HAP-1 (cell line): ENCODE measurements around the gene NECTIN2.

Experiments
- DNase-seq, 2 experiments: peaks; one replicate each; pipeline ENCODE4 v3.0.0-alpha.2; 2016 to 2020; ENCODE audit warnings: low spot score in 2 of 2
- H3K27me3 ChIP-seq: fragments of 250-450 bp; sonication (Bioruptor Pico); 2 replicates; pipeline ENCODE4 v1.5.1; 2020; ENCODE audit warnings: low read depth, mild to moderate bottlenecking, moderate library complexity
- H3K36me3 ChIP-seq: fragments of 250-450 bp; sonication (Bioruptor Pico); replicated peaks from 2 replicates; pipeline ENCODE4 v1.5.1; 2020; ENCODE audit warnings: mild to moderate bottlenecking
- H3K4me1 ChIP-seq: fragments of 250-450 bp; sonication (Bioruptor Pico); 2 replicates; pipeline ENCODE4 v1.5.1; 2020; ENCODE audit warnings: mild to moderate bottlenecking
- H3K4me3 ChIP-seq: fragments of 250-450 bp; sonication (Bioruptor Pico); 2 replicates; pipeline ENCODE4 v1.5.1; 2020; ENCODE audit warnings: mild to moderate bottlenecking, moderate library complexity
- H3K9me3 ChIP-seq: fragments of 250-450 bp; sonication (Bioruptor Pico); 2 replicates; pipeline ENCODE4 v1.5.1; 2020; ENCODE audit warnings: mild to moderate bottlenecking, moderate library complexity
- in situ Hi-C: fragments of 300-500 bp; cut with MboI; formaldehyde crosslinking; loops from 3 replicates; pipeline ENCODE4 v1.14.3; 2020; ENCODE audit warnings: low sequenced_read_pairs, inconsistent platforms, mixed read lengths

Gene NECTIN2

GRCh38 chr19:44810234-44811121, 35.6 kb upstream of the NECTIN2 start:
- in situ Hi-C loops, result no loop called here
- no peak for DNase-seq
- Histone ChIP-seq H3K9me3 (no peaks in the 10 kb centered on the region), H3K36me3 (peaks cover 10% of the 10 kb centered on the region), H3K27me3 (no peaks in the 10 kb centered on the region), H3K4me1 (peaks cover 24% of the 10 kb centered on the region), H3K4me3 (no peak overlapping the region)

GRCh38 chr19:44811122-44811419, 35.0 kb upstream of the NECTIN2 start:
- in situ Hi-C loops, result no loop called here
- Histone ChIP-seq H3K4me1 (peaks cover 23% of the 10 kb centered on the region), H3K27me3 (no peaks in the 10 kb centered on the region), H3K4me3 (no peak overlapping the region), H3K36me3 (peaks cover 10% of the 10 kb centered on the region), H3K9me3 (no peaks in the 10 kb centered on the region)
- DNase-seq, result no peak

- in situ Hi-C loops, result no loop called here
- H3K4me3 ChIP-seq, result no peak overlapping the region
- no peak for DNase-seq
- peaks cover 10% of the 10 kb centered on the region for H3K36me3 ChIP-seq
- H3K27me3 ChIP-seq, result no peaks in the 10 kb centered on the region
- no peaks in the 10 kb centered on the region for H3K9me3 ChIP-seq
- H3K4me1 ChIP-seq, result peaks cover 13% of the 10 kb centered on the region
Measured at GRCh38 chr19:44812142-44812718, 33.9 kb upstream of the NECTIN2 start.

GRCh38 chr19:44813070-44813840, 32.8 kb upstream of the NECTIN2 start:
- no peaks in the 10 kb centered on the region for H3K27me3 ChIP-seq
- DNase-seq, result no peak
- H3K4me3 ChIP-seq, result no peak overlapping the region
- peaks cover 13% of the 10 kb centered on the region for H3K4me1 ChIP-seq
- peaks cover 10% of the 10 kb centered on the region for H3K36me3 ChIP-seq
- no peaks in the 10 kb centered on the region for H3K9me3 ChIP-seq
- in situ Hi-C loops, result no loop called here

- in situ Hi-C loops, result no loop called here
- no peak overlapping the region for H3K4me3 ChIP-seq
- H3K9me3 ChIP-seq, result no peaks in the 10 kb centered on the region
- no peaks in the 10 kb centered on the region for H3K27me3 ChIP-seq
- H3K36me3 ChIP-seq, result peaks cover 10% of the 10 kb centered on the region
- H3K4me1 ChIP-seq, result peaks cover 9% of the 10 kb centered on the region
- no peak for DNase-seq
Measured at GRCh38 chr19:44813841-44814470, 32.1 kb upstream of the NECTIN2 start.

GRCh38 chr19:44814517-44814916, 31.6 kb upstream of the NECTIN2 start:
- no peak for DNase-seq
- Histone ChIP-seq H3K27me3 (no peaks in the 10 kb centered on the region), H3K4me3 (no peak overlapping the region), H3K9me3 (no peaks in the 10 kb centered on the region), H3K36me3 (peaks cover 10% of the 10 kb centered on the region), H3K4me1 (peaks cover 5% of the 10 kb centered on the region)
- in situ Hi-C loops, result no loop called here

GRCh38 chr19:44816301-44816700, 29.8 kb upstream of the NECTIN2 start:
- no peak for DNase-seq
- H3K9me3 ChIP-seq, result no peaks in the 10 kb centered on the region
- H3K4me1 ChIP-seq, result no peaks in the 10 kb centered on the region
- in situ Hi-C loops, result no loop called here
- no peaks in the 10 kb centered on the region for H3K27me3 ChIP-seq
- peaks cover 10% of the 10 kb centered on the region for H3K36me3 ChIP-seq
- no peak overlapping the region for H3K4me3 ChIP-seq

- DNase-seq, result no peak
- H3K4me3 ChIP-seq, result no peak overlapping the region
- peaks cover 10% of the 10 kb centered on the region for H3K36me3 ChIP-seq
- in situ Hi-C loops, result no loop called here
- H3K4me1 ChIP-seq, result no peaks in the 10 kb centered on the region
- no peaks in the 10 kb centered on the region for H3K27me3 ChIP-seq
- H3K9me3 ChIP-seq, result no peaks in the 10 kb centered on the region
Measured at GRCh38 chr19:44817725-44818465, 28.2 kb upstream of the NECTIN2 start.

- Histone ChIP-seq H3K4me1 (no peaks in the 10 kb centered on the region), H3K36me3 (peaks cover 3% of the 10 kb centered on the region), H3K4me3 (no peak overlapping the region), H3K9me3 (no peaks in the 10 kb centered on the region), H3K27me3 (no peaks in the 10 kb centered on the region)
- in situ Hi-C loops, result no loop called here
- no peak for DNase-seq
Measured at GRCh38 chr19:44818466-44819031, 27.5 kb upstream of the NECTIN2 start.

GRCh38 chr19:44819246-44819832, 26.8 kb upstream of the NECTIN2 start:
- no peak for DNase-seq
- Histone ChIP-seq H3K4me1 (no peaks in the 10 kb centered on the region), H3K4me3 (no peak overlapping the region), H3K27me3 (no peaks in the 10 kb centered on the region), H3K9me3 (no peaks in the 10 kb centered on the region), H3K36me3 (no peaks in the 10 kb centered on the region; the same call in 1 of the 2 replicates)
- in situ Hi-C loops, result no loop called here

- in situ Hi-C loops, result no loop called here
Measured at GRCh38 chr19:44820648-44821609, 25.2 kb upstream of the NECTIN2 start.

GRCh38 chr19:44822177-44822576, 23.9 kb upstream of the NECTIN2 start:
- Histone ChIP-seq H3K27me3 (peaks cover 5% of the 10 kb centered on the region; the same call in 1 of the 2 replicates), H3K4me3 (no peak overlapping the region), H3K36me3 (no peaks in the 10 kb centered on the region), H3K4me1 (no peaks in the 10 kb centered on the region), H3K9me3 (no peaks in the 10 kb centered on the region)
- in situ Hi-C loops, result no loop called here
- no peak for DNase-seq

More at GRCh38 chr19:44820648-44821609, 25.2 kb upstream of the NECTIN2 start:
- no peak overlapping the region for H3K4me3 ChIP-seq
- H3K36me3 ChIP-seq, result no peaks in the 10 kb centered on the region
- no peaks in the 10 kb centered on the region for H3K27me3 ChIP-seq
- H3K9me3 ChIP-seq, result no peaks in the 10 kb centered on the region
- H3K4me1 ChIP-seq, result no peaks in the 10 kb centered on the region
- DNase-seq, result no peak
